ENCODE data around the gene PAK6.

The PAK6 gene

DNA sequence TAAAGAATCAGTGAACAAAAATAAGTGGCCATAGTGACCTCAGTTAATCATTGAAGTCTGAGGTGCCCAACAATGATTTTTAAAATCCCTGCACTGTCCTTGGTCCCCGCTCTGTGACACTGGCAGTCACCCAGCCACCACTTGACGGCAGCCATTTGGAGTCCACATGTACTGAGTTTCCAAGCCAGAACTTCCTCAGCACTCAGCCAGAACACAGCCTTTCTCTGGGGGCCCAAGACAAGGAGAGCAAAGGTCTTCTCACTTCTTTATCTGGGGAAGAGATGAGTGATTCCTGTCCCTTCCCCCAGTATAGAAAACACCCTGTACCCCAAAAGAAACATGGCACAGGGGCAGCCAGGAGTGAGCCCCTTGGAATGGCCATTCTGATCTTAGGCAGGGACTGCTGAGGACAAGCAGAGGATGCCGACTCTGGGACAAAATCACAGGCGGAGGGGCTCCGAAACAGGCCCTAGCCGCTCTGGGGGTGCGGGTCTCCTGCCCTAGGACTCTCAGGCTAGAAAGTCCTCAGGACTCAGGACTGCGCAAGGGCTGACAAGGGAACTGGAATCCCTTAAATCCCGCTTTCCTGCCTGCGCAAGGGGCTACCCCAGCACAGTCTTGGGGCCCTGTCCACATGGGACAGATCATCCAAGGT is 12.8 kb downstream of the PAK6 start:
- DNase-seq (ENCODE audit: low spot score): no peak
- no peak overlapping the region for H3K4me3 ChIP-seq
- TF ChIP-seq, protein P1, sequence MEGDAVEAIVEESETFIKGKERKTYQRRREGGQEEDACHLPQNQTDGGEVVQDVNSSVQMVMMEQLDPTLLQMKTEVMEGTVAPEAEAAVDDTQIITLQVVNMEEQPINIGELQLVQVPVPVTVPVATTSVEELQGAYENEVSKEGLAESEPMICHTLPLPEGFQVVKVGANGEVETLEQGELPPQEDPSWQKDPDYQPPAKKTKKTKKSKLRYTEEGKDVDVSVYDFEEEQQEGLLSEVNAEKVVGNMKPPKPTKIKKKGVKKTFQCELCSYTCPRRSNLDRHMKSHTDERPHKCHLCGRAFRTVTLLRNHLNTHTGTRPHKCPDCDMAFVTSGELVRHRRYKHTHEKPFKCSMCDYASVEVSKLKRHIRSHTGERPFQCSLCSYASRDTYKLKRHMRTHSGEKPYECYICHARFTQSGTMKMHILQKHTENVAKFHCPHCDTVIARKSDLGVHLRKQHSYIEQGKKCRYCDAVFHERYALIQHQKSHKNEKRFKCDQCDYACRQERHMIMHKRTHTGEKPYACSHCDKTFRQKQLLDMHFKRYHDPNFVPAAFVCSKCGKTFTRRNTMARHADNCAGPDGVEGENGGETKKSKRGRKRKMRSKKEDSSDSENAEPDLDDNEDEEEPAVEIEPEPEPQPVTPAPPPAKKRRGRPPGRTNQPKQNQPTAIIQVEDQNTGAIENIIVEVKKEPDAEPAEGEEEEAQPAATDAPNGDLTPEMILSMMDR (IDR thresholded peaks at IDR 0.05): no peak
- H3K27ac ChIP-seq: no peak overlapping the region

DNA sequence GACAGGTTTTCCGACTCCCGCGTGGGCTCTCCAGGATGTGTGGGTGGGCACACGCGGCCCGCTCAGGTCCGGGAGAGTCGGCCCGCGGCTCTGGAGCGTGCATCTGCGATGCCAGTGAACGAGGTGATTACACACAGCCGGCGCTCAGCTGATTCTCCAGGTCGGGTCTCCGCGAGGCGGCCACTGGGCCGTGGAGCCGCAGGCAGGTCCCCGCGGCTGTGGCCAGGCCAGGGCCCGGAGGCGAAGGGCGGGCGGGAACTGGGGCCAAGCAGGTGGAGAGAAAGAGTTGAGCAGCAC is 13.2 kb downstream of the PAK6 start:
- TF ChIP-seq, protein P1 (IDR thresholded peaks at IDR 0.05): no peak
- Histone ChIP-seq H3K4me3 (peak overlapping the region; percentile 75), H3K27ac (no peak overlapping the region)
- no peak for DNase-seq (ENCODE audit: low spot score)

DNA sequence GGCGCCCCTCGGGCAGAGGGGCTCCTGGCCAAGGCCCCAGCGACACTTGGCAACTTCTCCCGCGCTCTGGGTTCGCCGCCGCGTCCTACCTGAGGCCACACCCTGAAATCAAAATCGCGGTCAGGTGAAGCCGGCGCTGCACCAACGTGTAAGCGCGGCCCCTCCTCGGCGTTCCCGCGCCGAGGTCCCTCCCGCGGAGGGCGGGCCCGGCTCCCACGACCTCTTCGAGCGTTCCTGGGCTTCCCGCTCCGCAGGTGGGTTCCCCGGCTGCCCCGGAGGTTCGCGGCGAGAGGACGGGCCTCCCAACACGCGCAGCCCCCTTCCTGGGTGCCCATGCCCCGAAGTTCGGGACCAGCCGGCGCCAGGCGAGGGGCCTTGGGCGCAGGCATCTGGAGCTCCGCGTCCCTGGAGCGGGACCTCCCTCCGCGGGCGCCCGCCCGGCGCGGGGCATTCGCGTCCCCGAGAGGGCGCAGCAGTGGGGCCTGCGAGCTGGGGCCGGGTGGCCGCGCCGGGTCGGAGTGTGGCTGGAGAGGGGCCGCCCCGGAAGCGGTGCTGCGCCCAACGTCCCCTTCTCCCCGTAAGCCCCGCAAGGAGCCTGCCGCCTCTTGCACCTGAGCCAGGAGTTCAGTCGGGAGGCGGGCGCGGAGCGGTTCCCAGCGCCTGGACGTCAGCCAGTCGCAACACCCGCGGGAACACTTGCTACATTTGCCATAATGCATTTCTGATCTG is 13.7 kb downstream of the PAK6 start:
- peak overlapping the region; percentile 75 for H3K4me3 ChIP-seq
- H3K27ac ChIP-seq: no peak overlapping the region
- TF ChIP-seq, protein P1 (IDR thresholded peaks at IDR 0.05): no peak
- no peak for DNase-seq (ENCODE audit: low spot score)

DNA sequence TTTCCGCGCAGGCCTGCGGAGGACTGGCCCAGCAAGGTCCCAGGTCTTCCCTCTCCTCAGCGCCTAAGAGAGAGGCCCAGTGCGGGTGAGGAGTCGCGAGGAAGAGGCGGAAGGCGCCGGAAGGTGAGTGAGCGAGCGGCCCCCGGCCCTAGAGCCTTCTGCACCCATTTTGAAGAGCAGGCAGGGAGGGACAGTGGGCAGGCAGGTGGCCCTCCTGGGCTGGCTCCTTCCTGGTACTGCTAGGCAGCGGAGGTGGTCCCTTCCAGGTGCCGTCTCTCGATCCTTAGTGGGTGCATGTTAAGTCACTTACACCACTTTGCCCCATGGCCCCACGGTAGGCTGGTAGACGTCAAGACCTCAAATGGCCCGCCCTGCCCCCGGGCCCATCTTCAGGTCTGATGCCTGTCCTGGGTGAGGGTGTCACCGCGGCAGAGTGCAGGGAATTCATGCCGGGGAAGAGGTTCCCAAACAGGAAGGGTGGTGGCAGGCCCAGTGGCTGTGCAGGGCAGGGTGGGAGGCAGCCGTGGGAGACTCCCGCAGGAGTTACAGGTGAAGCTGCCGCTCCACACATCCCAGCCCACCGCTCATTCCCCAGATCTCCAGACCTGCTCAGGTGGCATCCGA is 14.4 kb downstream of the PAK6 start:
- Histone ChIP-seq H3K4me3 (peak overlapping the region; percentile 75), H3K27ac (no peak overlapping the region)
- DNase-seq (ENCODE audit: low spot score): no peak
- TF ChIP-seq, protein P1 (IDR thresholded peaks at IDR 0.05): no peak

DNA sequence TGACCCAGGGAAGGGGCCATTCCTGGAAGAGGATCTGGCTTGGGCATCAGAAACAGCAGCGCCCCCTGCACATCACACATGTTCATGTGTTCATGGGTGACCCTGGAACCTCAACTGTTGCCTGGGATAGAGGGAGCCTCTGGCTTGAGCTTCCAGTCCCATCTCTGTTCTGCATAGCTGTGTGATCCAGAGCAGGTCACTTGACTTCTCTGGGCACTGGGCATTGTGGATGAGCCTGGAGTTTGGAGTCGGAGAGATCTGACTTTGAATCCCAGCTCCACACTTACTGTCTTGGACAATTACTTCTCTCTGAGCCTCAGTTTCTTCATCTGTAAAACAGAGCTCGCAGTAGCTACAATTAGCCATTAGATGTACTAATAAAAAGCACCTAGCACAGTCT is 15.6 kb downstream of the PAK6 start:
- no peak overlapping the region for H3K27ac ChIP-seq
- no peak overlapping the region for H3K4me3 ChIP-seq
- TF ChIP-seq, protein P1 (IDR thresholded peaks at IDR 0.05): no peak
- DNase-seq (ENCODE audit: low spot score): no peak

DNA sequence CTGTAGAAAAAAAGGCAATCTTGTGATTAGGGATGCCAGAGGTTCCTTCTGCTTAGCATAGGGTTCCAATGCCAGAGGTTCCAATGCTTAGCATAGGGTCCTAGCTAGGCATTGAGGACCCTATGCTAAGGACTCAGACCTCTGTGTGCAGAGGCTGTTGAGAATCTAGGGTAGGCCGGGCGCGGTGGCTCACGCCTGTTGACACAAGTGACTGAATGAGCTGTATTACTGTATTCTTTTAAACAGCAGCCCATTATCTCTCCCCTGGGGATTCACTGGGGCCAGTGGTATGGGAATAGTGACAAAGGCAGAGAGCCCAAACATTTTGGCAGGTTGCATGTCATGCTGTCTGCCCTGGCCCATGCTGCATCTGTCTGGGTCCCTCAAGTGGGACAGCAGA is 16.2 kb downstream of the PAK6 start:
- H3K27ac ChIP-seq: no peak overlapping the region
- H3K4me3 ChIP-seq: no peak overlapping the region
- TF ChIP-seq, protein P1 (IDR thresholded peaks at IDR 0.05): no peak
- no peak for DNase-seq (ENCODE audit: low spot score)

Measured in coronary artery (tissue), 2 donors.